Endothelial cell (in vitro differentiated cells): Measurements from ENCODE around the gene PLA2G2E. TPM values are rescaled to one million over a fixed set of nuclear protein-coding genes. Genes with fewer than 3 reads are reported as not detected.

Experiments
- DNase-seq: peaks from one replicate; pipeline ENCODE4 v3.0.0; 2021; ENCODE audit warnings: low spot score
- H3K27ac Mint-ChIP-seq: one replicate; pipeline ENCODE4 v1.8.0; 2021; ENCODE audit warnings: mixed read lengths, inconsistent platforms; ENCODE audit not compliant: unreplicated experiment
- H3K27me3 Mint-ChIP-seq: one replicate; pipeline ENCODE4 v1.8.0; 2021; ENCODE audit warnings: mild to moderate bottlenecking, moderate library complexity, mixed read lengths, inconsistent platforms; ENCODE audit not compliant: unreplicated experiment
- H3K36me3 Mint-ChIP-seq: one replicate; pipeline ENCODE4 v1.8.0; 2021; ENCODE audit warnings: mild to moderate bottlenecking, low read depth, mixed read lengths, inconsistent platforms; ENCODE audit not compliant: unreplicated experiment
- H3K4me1 Mint-ChIP-seq: one replicate; pipeline ENCODE4 v1.8.0; 2021; ENCODE audit warnings: mild to moderate bottlenecking, mixed read lengths, inconsistent platforms; ENCODE audit not compliant: unreplicated experiment
- H3K4me3 Mint-ChIP-seq: one replicate; pipeline ENCODE4 v1.8.0; 2021; ENCODE audit warnings: mild to moderate bottlenecking, mixed read lengths, inconsistent platforms; ENCODE audit not compliant: unreplicated experiment
- H3K9me3 Mint-ChIP-seq: one replicate; pipeline ENCODE4 v1.8.0; 2021; ENCODE audit warnings: mixed read lengths, inconsistent platforms; ENCODE audit not compliant: unreplicated experiment
- CTCF ChIP-seq: fragments of 200-600 bp; sonication (generic); IDR thresholded peaks from one replicate; pipeline ENCODE4 v1.5.0; 2021; ENCODE audit warnings: antibody characterized with exemption; ENCODE audit not compliant: unreplicated experiment
- total RNA-seq: library from RNA; stranded (reverse); fragmentation: NEBNext Ultra II Directional; extraction: Animal tissue kit (Norgen Biotek cat#: 25700); gene quantifications from one replicate; pipeline ENCODE4 v1.2.1, GENCODE V29; 2021; ENCODE audit not compliant: unreplicated experiment

Gene PLA2G2E
- total RNA-seq, 1 donor from 2014 or later = not detected

GRCh38 chr1:19954059-19954458 lies 30.6 kb upstream of the PLA2G2E start:
- TF ChIP-seq CTCF = no peak
- Mint-ChIP-seq H3K27ac (no peak overlapping the region), H3K4me1 (peaks cover 5% of the 10 kb centered on the region)

GRCh38 chr1:19949016-19949415 lies 25.6 kb upstream of the PLA2G2E start:
- H3K27me3 Mint-ChIP-seq = peaks cover 4% of the 10 kb centered on the region
- H3K4me3 Mint-ChIP-seq = no peak overlapping the region
- DNase-seq = no peak
- TF ChIP-seq CTCF = no peak
- peaks cover 4% of the 10 kb centered on the region for H3K9me3 Mint-ChIP-seq
- no peak overlapping the region for H3K27ac Mint-ChIP-seq
- H3K36me3 Mint-ChIP-seq = peaks cover 4% of the 10 kb centered on the region
- H3K4me1 Mint-ChIP-seq = peaks cover 9% of the 10 kb centered on the region

More at GRCh38 chr1:19954059-19954458, 30.6 kb upstream of the PLA2G2E start:
- no peak overlapping the region for H3K4me3 Mint-ChIP-seq
- peaks cover 13% of the 10 kb centered on the region for H3K36me3 Mint-ChIP-seq
- peaks cover 9% of the 10 kb centered on the region for H3K9me3 Mint-ChIP-seq
- peaks cover 4% of the 10 kb centered on the region for H3K27me3 Mint-ChIP-seq
- DNase-seq = no peak

- H3K4me3 Mint-ChIP-seq = no peak overlapping the region
- H3K4me1 Mint-ChIP-seq = peaks cover 9% of the 10 kb centered on the region
- no peak for DNase-seq
- TF ChIP-seq CTCF = no peak
- H3K27ac Mint-ChIP-seq = no peak overlapping the region
- H3K27me3 Mint-ChIP-seq = peaks cover 6% of the 10 kb centered on the region
- no peaks in the 10 kb centered on the region for H3K36me3 Mint-ChIP-seq
- no peaks in the 10 kb centered on the region for H3K9me3 Mint-ChIP-seq
Measured at GRCh38 chr1:19946971-19947370, 23.6 kb upstream of the PLA2G2E start.

GRCh38 chr1:19946331-19946751 lies 22.9 kb upstream of the PLA2G2E start:
- TF ChIP-seq CTCF = no peak
- Mint-ChIP-seq H3K36me3 (no peaks in the 10 kb centered on the region), H3K4me3 (no peak overlapping the region), H3K9me3 (no peaks in the 10 kb centered on the region), H3K27me3 (peaks cover 6% of the 10 kb centered on the region), H3K27ac (no peak overlapping the region), H3K4me1 (peaks cover 9% of the 10 kb centered on the region)
- no peak for DNase-seq

GRCh38 chr1:19945914-19946313 lies 22.5 kb upstream of the PLA2G2E start:
- Mint-ChIP-seq H3K36me3 (no peaks in the 10 kb centered on the region), H3K27ac (no peak overlapping the region), H3K9me3 (no peaks in the 10 kb centered on the region), H3K27me3 (peaks cover 6% of the 10 kb centered on the region), H3K4me1 (peaks cover 9% of the 10 kb centered on the region), H3K4me3 (no peak overlapping the region)
- DNase-seq = no peak
- no peak for TF ChIP-seq CTCF
